ENCODE data around the gene HACD4.

HACD4 gene

DNA sequence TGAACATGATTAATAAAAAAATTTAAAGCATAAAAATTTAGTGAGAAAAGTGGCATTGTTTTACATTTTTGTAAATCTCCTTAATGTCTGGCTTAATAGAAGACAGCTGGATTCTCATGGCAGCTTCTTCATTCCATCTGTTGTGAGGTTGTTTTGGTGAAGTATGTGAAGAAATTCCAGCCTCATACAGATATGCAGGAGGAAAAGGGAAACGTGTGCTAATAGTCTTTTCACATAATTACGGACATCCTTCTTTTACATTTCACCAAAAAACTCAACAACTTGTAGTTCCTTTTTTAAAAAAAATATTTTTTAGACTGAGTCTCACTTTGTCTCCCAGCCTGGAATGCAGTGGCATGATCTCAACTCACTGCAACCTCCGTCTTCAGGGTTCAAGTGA, 46.9 kb downstream of the HACD4 start:
- Histone ChIP-seq H3K9me3 (ENCODE audit: control insufficient read depth, insufficient read depth, low read depth, low read length) (no peaks in the 10 kb centered on the region), H3K36me3 (ENCODE audit: control insufficient read depth in 2 of 2, insufficient read depth in 1 of 2, low read length in 2 of 2) (peaks cover 0 to 20% of the 10 kb centered on the region in 2 experiments; a peak in 2 of 3 replicates), H3K4me3 (ENCODE audit: low read depth, low read length) (no peak overlapping the region), H3K4me1 (ENCODE audit: control insufficient read depth, insufficient read depth, low read length) (peaks cover 8% of the 10 kb centered on the region; the same call in 1 of the 2 replicates), H3K27ac (ENCODE audit: extremely low read depth, low read depth, low read length) (no peak overlapping the region)
- ChIA-PET CTCF (interaction anchor here (1.6 kb wide), 1 partner anchor 9 kb away, joined by 3 read pairs; no protein-coding TSS in a partner anchor), POLR2A (no interaction called here)
- TF ChIP-seq, protein P1, sequence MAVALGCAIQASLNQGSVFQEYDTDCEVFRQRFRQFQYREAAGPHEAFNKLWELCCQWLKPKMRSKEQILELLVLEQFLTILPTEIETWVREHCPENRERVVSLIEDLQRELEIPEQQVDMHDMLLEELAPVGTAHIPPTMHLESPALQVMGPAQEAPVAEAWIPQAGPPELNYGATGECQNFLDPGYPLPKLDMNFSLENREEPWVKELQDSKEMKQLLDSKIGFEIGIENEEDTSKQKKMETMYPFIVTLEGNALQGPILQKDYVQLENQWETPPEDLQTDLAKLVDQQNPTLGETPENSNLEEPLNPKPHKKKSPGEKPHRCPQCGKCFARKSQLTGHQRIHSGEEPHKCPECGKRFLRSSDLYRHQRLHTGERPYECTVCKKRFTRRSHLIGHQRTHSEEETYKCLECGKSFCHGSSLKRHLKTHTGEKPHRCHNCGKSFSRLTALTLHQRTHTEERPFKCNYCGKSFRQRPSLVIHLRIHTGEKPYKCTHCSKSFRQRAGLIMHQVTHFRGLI (tag by site-specific recombination; IDR thresholded peaks at IDR 0.05): no peak
- TF ChIP-seq ZNF626 (tag by site-specific recombination; IDR thresholded peaks at IDR 0.05): no peak
- TF ChIP-seq ZNF211 (tag by site-specific recombination; IDR thresholded peaks at IDR 0.05; ENCODE audit: low read depth): no peak
- TF ChIP-seq, protein P2, sequence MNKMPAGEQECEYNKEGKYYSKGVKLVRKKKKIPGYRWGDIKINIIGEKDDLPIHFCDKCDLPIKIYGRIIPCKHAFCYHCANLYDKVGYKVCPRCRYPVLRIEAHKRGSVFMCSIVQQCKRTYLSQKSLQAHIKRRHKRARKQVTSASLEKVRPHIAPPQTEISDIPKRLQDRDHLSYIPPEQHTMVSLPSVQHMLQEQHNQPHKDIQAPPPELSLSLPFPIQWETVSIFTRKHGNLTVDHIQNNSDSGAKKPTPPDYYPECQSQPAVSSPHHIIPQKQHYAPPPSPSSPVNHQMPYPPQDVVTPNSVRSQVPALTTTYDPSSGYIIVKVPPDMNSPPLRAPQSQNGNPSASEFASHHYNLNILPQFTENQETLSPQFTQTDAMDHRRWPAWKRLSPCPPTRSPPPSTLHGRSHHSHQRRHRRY (tag by site-specific recombination; IDR thresholded peaks at IDR 0.05): no peak
- no peak for TF ChIP-seq GLI2 (tag by site-specific recombination; IDR thresholded peaks at IDR 0.05; ENCODE audit: borderline replicate concordance, low read depth)
- no peak for TF ChIP-seq ZNF114 (tag by site-specific recombination; IDR thresholded peaks at IDR 0.05)
- TF ChIP-seq KLF7 (tag by site-specific recombination; IDR thresholded peaks at IDR 0.05; ENCODE audit: borderline replicate concordance): no peak
- TF ChIP-seq ZNF701 (tag by site-specific recombination; IDR thresholded peaks at IDR 0.05): no peak
- TF ChIP-seq, protein P3, sequence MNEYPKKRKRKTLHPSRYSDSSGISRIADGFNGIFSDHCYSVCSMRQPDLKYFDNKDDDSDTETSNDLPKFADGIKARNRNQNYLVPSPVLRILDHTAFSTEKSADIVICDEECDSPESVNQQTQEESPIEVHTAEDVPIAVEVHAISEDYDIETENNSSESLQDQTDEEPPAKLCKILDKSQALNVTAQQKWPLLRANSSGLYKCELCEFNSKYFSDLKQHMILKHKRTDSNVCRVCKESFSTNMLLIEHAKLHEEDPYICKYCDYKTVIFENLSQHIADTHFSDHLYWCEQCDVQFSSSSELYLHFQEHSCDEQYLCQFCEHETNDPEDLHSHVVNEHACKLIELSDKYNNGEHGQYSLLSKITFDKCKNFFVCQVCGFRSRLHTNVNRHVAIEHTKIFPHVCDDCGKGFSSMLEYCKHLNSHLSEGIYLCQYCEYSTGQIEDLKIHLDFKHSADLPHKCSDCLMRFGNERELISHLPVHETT (tag by site-specific recombination; IDR thresholded peaks at IDR 0.05): no peak
- TF ChIP-seq ZNF544 (tag by site-specific recombination; IDR thresholded peaks at IDR 0.05): no peak
- TF ChIP-seq ZNF266 (tag by site-specific recombination; IDR thresholded peaks at IDR 0.05; ENCODE audit: low read depth): no peak
- TF ChIP-seq, protein P4, sequence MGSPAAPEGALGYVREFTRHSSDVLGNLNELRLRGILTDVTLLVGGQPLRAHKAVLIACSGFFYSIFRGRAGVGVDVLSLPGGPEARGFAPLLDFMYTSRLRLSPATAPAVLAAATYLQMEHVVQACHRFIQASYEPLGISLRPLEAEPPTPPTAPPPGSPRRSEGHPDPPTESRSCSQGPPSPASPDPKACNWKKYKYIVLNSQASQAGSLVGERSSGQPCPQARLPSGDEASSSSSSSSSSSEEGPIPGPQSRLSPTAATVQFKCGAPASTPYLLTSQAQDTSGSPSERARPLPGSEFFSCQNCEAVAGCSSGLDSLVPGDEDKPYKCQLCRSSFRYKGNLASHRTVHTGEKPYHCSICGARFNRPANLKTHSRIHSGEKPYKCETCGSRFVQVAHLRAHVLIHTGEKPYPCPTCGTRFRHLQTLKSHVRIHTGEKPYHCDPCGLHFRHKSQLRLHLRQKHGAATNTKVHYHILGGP (tag by site-specific recombination; IDR thresholded peaks at IDR 0.05): no peak
- TF ChIP-seq, protein P5, sequence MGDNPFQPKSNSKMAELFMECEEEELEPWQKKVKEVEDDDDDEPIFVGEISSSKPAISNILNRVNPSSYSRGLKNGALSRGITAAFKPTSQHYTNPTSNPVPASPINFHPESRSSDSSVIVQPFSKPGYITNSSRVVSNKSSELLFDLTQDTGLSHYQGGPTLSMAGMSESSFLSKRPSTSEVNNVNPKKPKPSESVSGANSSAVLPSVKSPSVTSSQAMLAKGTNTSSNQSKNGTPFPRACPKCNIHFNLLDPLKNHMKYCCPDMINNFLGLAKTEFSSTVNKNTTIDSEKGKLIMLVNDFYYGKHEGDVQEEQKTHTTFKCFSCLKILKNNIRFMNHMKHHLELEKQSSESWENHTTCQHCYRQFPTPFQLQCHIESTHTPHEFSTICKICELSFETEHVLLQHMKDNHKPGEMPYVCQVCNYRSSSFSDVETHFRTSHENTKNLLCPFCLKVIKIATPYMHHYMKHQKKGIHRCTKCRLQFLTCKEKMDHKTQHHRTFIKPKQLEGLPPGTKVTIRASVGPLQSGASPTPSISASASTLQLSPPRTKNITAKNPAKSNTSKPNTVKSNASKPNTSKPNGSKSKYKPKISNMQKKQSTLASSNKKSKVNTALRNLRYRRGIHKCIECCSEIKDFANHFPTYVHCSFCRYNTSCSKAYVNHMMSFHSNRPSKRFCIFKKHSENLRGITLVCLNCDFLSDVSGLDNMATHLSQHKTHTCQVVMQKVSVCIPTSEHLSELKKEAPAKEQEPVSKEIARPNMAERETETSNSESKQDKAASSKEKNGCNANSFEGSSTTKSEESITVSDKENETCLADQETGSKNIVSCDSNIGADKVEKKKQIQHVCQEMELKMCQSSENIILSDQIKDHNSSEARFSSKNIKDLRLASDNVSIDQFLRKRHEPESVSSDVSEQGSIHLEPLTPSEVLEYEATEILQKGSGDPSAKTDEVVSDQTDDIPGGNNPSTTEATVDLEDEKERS (tag by site-specific recombination; IDR thresholded peaks at IDR 0.05): no peak
- TF ChIP-seq ZFP37 (tag by site-specific recombination; IDR thresholded peaks at IDR 0.05): no peak
- no peak for TF ChIP-seq ZNF610 (tag by site-specific recombination; IDR thresholded peaks at IDR 0.05; ENCODE audit: borderline replicate concordance)
- TF ChIP-seq TRIM28 (IDR thresholded peaks at IDR 0.05; ENCODE audit: borderline replicate concordance, low read length): no peak

DNA sequence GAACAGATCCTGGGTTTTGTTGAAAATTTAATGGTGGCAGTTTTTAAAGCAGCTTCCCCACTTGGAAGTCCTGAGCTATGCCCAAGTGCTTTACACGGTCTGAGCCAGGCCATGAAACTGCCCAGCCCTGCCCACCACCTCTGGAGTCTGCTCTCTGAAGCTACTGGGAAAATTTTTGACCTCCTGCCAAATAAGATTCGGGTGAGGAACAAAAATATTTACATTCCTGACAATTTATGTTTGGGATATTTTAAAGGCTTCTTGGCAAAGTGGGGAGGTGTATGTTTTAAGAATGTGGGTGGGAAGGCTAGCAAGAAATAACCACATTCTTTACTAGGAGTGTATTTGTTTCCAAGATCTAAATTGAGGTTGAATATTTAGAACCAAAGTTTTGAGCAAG, 50.0 kb downstream of the HACD4 start:
- CTCF ChIA-PET: interaction anchor here (0.6 to 1.1 kb wide), 2 partner anchors 129 to 355 kb away, joined by 3 read pairs; no protein-coding TSS in a partner anchor
- Histone ChIP-seq H3K9me3 (ENCODE audit: control insufficient read depth, insufficient read depth, low read depth, low read length) (no peaks in the 10 kb centered on the region), H3K4me3 (ENCODE audit: low read depth, low read length) (no peak overlapping the region), H3K36me3 (ENCODE audit: control insufficient read depth in 2 of 2, insufficient read depth in 1 of 2, low read length in 2 of 2) (peaks cover 0 to 26% of the 10 kb centered on the region in 2 experiments; a peak in 2 of 3 replicates), H3K4me1 (ENCODE audit: control insufficient read depth, insufficient read depth, low read length) (peaks cover 8% of the 10 kb centered on the region; the same call in 1 of the 2 replicates), H3K27ac (ENCODE audit: extremely low read depth, low read depth, low read length) (no peak overlapping the region)
- POLR2A ChIA-PET: no interaction called here
- TF ChIP-seq ZNF37A (tag by site-specific recombination; IDR thresholded peaks at IDR 0.05) (no peak), OVOL3 (tag by site-specific recombination; IDR thresholded peaks at IDR 0.05) (no peak), ZBTB8A (tag by site-specific recombination; IDR thresholded peaks at IDR 0.05) (no peak), RBAK (tag by site-specific recombination; IDR thresholded peaks at IDR 0.05) (no peak), ZNF239 (tag by site-specific recombination; IDR thresholded peaks at IDR 0.05) (no peak)
- TF ChIP-seq, protein P6, sequence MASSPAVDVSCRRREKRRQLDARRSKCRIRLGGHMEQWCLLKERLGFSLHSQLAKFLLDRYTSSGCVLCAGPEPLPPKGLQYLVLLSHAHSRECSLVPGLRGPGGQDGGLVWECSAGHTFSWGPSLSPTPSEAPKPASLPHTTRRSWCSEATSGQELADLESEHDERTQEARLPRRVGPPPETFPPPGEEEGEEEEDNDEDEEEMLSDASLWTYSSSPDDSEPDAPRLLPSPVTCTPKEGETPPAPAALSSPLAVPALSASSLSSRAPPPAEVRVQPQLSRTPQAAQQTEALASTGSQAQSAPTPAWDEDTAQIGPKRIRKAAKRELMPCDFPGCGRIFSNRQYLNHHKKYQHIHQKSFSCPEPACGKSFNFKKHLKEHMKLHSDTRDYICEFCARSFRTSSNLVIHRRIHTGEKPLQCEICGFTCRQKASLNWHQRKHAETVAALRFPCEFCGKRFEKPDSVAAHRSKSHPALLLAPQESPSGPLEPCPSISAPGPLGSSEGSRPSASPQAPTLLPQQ (tag by site-specific recombination; IDR thresholded peaks at IDR 0.05): no peak
- TF ChIP-seq, protein P7, sequence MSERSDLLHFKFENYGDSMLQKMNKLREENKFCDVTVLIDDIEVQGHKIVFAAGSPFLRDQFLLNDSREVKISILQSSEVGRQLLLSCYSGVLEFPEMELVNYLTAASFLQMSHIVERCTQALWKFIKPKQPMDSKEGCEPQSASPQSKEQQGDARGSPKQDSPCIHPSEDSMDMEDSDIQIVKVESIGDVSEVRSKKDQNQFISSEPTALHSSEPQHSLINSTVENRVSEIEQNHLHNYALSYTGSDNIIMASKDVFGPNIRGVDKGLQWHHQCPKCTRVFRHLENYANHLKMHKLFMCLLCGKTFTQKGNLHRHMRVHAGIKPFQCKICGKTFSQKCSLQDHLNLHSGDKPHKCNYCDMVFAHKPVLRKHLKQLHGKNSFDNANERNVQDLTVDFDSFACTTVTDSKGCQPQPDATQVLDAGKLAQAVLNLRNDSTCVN (tag by site-specific recombination; optimal IDR thresholded peaks at IDR 0.05): no peak

Data from HEK293 (cell line).